GM18505 (cell line): Measurements from ENCODE around the gene DMRTB1.

Experiments used
- ATAC-seq: cut with Tn5 transposase; IDR thresholded peaks from one replicate; pipeline ENCODE4 v1.9.1; 2021; ENCODE audit not compliant: unreplicated experiment
- POLR2A ChIP-seq: IDR thresholded peaks from 4 replicates; pipeline ENCODE4 v1.6.1; 2011; ENCODE audit warnings: borderline replicate concordance; ENCODE audit not compliant: insufficient read depth, insufficient read length; ENCODE audit errors: extremely low read depth

The DMRTB1 gene

GRCh38 chr1:53508056-53508990 lies 49.1 kb downstream of the DMRTB1 start:
- no peak for TF ChIP-seq POLR2A

GRCh38 chr1:53508991-53509666 lies 49.9 kb downstream of the DMRTB1 start:
- no peak for ATAC-seq
- no peak for TF ChIP-seq POLR2A

More at GRCh38 chr1:53508056-53508990, 49.1 kb downstream of the DMRTB1 start:
- no peak for ATAC-seq

DNA sequence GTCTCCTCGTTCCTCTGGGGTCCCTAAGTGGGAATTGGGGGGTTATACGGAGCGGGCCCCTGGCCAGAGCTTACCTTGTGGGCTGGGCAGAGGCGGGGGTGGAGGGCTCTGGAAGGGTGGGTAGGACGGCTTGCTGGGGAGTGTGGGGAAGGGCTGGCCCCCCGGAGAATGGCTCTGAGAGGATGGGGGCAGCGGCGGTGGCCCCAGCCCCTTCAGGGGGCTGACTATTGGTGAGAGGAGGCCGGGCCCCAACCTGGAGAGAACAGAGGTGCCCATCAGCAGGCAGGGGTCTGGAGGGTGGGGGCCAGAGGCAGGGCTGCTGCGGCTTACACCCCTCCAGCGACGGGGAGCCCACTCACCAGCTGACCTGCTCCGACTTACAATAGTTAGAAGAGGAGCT lies 50.6 kb downstream of the DMRTB1 start:
- no peak for ATAC-seq
- no peak for TF ChIP-seq POLR2A

DNA sequence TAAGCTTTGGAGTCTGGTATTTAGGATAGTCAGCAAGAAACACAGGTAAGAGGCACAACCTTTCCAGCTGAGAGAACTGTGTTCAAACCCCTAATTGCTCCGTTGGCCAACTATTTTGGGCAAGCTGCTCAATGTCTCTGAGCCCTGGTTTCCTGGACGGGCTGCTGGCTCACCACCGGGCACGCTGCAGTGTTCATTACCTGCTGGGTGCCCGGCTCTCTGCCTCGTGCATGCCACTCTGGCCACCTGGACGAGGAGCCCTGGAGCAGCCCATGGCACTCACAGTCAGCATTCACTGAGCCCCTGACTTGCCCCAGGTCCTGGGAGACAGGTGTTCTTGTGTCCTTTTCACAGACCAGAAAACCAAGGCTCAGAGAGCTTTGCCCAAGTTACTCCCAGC lies 51.0 kb downstream of the DMRTB1 start:
- no peak for ATAC-seq

GRCh38 chr1:53511323-53511932 lies 52.2 kb downstream of the DMRTB1 start:
- no peak for TF ChIP-seq POLR2A
- ATAC-seq, result no peak

More for the DNA sequence above, 51.0 kb downstream of the DMRTB1 start:
- no peak for TF ChIP-seq POLR2A

- TF ChIP-seq POLR2A, result no peak
- no peak for ATAC-seq
Measured at GRCh38 chr1:53511933-53512806, 53.0 kb downstream of the DMRTB1 start.

GRCh38 chr1:53512807-53513755 lies 53.9 kb downstream of the DMRTB1 start:
- no peak for ATAC-seq
- TF ChIP-seq POLR2A, result no peak

GRCh38 chr1:53513846-53514245 lies 54.6 kb downstream of the DMRTB1 start:
- no peak for TF ChIP-seq POLR2A
- no peak for ATAC-seq

- no peak for TF ChIP-seq POLR2A
- no peak for ATAC-seq
Measured at GRCh38 chr1:53514436-53514835, 55.2 kb downstream of the DMRTB1 start.

- ATAC-seq, result no peak
- no peak for TF ChIP-seq POLR2A
Measured at GRCh38 chr1:53516181-53516580, 57.0 kb downstream of the DMRTB1 start.
